Right atrium auricular region (tissue), 2 donors: ENCODE measurements around the gene P2RY11. TPM values are rescaled to one million over a fixed set of nuclear protein-coding genes. Genes with fewer than 3 reads are reported as not detected.

ENCODE experiments used
- DNase-seq: peaks from one replicate; pipeline ENCODE4 v3.0.0-alpha.2; 2019; ENCODE audit warnings: low spot score
- H3K27ac ChIP-seq, 2 donors: fragments of 200-600 bp; sonication (generic); 1 replicate in 1 of 2; 2 replicates in 1 of 2; pipeline ENCODE4 v1.5.1; 2016 to 2019
- H3K27me3 ChIP-seq, 2 donors: fragments of 200-600 bp; sonication (generic); one replicate each; pipeline versions ENCODE4 v1.5.1 to v1.6.0; 2017 to 2019
- H3K36me3 ChIP-seq: fragments of 200-600 bp; sonication (generic); one replicate; pipeline ENCODE4 v1.5.1; 2016
- H3K4me1 ChIP-seq, 2 donors: fragments of 200-600 bp; sonication (generic); one replicate each; pipeline versions ENCODE4 v1.5.1 to v1.6.0; 2017 to 2019
- H3K4me3 ChIP-seq, 2 donors: fragments of 200-600 bp; sonication (generic); 1 replicate in 1 of 2; 2 replicates in 1 of 2; pipeline ENCODE4 v1.5.1; 2017 to 2019; ENCODE audit warnings: mild to moderate bottlenecking in 1 of 2, moderate library complexity in 1 of 2
- H3K9me3 ChIP-seq, 2 donors: fragments of 200-600 bp; sonication (generic); one replicate each; pipeline ENCODE4 v1.5.1; 2019
- total RNA-seq, 2 donors: library from RNA; depleted of rRNA; stranded (reverse); fragments of >200 nt; gene quantifications; one replicate each; pipeline ENCODE4 v1.1.0, GENCODE V29; 2016
- TF ChIP-seq, protein P1 (sequence below), 2 donors: fragments of 200-600 bp; sonication (generic); IDR thresholded peaks; one replicate each; pipeline ENCODE4 v1.5.1; 2019; ENCODE audit warnings: antibody characterized with exemption in 2 of 2

Gene P2RY11
- total RNA-seq, result 1 to 10 TPM in 1 of 2 donors, under 1 TPM in 1; 0.30 to 3.9 TPM

DNA sequence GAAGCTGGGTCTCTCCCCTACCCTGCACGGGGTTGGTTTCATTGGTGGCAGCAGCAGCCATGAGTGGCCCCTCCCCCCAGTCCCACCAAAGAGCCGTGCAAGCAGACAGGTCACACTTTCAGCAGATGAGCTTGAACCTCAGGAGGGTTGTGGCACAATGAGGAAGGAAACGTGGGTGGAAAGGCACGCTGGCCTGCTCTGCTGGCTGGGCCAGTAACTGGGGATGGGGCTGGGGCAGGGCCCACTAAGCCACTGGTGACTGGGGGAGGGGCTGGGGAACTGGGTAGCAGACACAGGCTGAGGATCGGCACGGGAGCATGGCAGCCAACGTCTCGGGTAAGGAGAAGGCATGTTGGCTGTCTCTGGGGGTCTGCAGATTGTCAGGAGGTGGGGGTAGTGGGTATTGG lies at the start of gene P2RY11:
P2RY11 (plus strand) TSS at position 289 of the 407 bp plus-strand sequence; CDS start at position 318, 29 bp downstream.
- DNase-seq, result no peak
- Histone ChIP-seq H3K4me3 (no peak within 1 kb of the TSS), H3K4me1 (peaks cover 0 to 25% of the 10 kb centered on the region in 2 donors), H3K9me3 (no peaks in the 10 kb centered on the region), H3K27me3 (no peaks in the 10 kb centered on the region), H3K27ac (no peak within 1 kb of the TSS), H3K36me3 (peaks cover 67% of the 10 kb centered on the region)
- TF ChIP-seq, protein P1, sequence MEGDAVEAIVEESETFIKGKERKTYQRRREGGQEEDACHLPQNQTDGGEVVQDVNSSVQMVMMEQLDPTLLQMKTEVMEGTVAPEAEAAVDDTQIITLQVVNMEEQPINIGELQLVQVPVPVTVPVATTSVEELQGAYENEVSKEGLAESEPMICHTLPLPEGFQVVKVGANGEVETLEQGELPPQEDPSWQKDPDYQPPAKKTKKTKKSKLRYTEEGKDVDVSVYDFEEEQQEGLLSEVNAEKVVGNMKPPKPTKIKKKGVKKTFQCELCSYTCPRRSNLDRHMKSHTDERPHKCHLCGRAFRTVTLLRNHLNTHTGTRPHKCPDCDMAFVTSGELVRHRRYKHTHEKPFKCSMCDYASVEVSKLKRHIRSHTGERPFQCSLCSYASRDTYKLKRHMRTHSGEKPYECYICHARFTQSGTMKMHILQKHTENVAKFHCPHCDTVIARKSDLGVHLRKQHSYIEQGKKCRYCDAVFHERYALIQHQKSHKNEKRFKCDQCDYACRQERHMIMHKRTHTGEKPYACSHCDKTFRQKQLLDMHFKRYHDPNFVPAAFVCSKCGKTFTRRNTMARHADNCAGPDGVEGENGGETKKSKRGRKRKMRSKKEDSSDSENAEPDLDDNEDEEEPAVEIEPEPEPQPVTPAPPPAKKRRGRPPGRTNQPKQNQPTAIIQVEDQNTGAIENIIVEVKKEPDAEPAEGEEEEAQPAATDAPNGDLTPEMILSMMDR (IDR thresholded peaks at IDR 0.05), result no peak

GRCh38 chr19:10061717-10062310 lies 49.7 kb upstream of the P2RY11 start:
- Histone ChIP-seq H3K36me3 (no peaks in the 10 kb centered on the region), H3K27ac (no peak overlapping the region), H3K27me3 (no peaks in the 10 kb centered on the region), H3K4me3 (no peak overlapping the region), H3K9me3 (no peaks in the 10 kb centered on the region), H3K4me1 (no peaks in the 10 kb centered on the region)
- no peak for DNase-seq
- TF ChIP-seq, protein P1 (IDR thresholded peaks at IDR 0.05), result no peak

DNA sequence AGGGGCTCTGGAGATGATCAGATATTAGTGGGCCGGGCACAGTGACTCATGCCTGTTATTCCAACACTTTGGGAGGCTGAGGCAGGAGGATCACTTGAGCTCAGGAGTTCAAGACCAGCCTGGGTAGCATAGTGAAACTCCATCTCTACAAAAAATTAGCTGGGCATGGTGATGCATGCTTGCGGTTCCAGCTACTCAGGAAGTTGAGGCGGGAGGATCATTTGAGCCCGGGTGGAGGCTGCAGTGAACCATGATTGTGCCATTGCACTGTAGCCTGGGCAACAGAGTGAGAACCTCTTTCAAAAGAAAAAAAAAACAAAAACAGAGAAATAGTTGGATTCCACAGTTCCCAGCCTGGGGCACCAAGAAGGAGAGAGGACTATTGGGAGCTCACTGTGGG lies 43.3 kb upstream of the P2RY11 start:
- H3K4me3 ChIP-seq, result no peak overlapping the region
- H3K9me3 ChIP-seq, result no peaks in the 10 kb centered on the region
- H3K36me3 ChIP-seq, result no peaks in the 10 kb centered on the region
- no peak overlapping the region for H3K27ac ChIP-seq
- TF ChIP-seq, protein P1 (IDR thresholded peaks at IDR 0.05), result no peak
- no peaks in the 10 kb centered on the region for H3K27me3 ChIP-seq
- H3K4me1 ChIP-seq, result no peaks in the 10 kb centered on the region
- DNase-seq, result no peak

DNA sequence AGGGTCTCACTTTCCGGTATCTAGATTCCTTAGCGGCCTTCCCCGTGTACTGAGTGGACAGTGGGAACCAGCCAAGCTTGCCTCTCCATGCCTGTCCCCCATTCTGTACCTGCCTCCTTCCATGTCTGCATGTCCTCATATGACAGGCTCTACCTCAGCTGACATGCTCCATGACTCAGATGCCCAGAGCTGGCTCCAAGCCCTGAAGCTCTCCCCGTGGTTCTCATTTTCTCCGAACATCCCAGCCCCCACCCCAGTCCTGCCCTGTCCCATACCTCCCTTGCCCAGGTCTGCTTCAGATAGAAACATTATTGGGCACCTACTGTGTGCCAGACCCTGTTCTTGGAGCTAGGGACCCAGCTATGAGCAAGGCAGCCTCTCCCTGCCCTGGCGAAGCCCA lies 42.4 kb upstream of the P2RY11 start:
- no peaks in the 10 kb centered on the region for H3K36me3 ChIP-seq
- no peak overlapping the region for H3K27ac ChIP-seq
- no peak overlapping the region for H3K4me3 ChIP-seq
- no peaks in the 10 kb centered on the region for H3K27me3 ChIP-seq
- H3K4me1 ChIP-seq, result no peaks in the 10 kb centered on the region
- DNase-seq, result no peak
- TF ChIP-seq, protein P1 (IDR thresholded peaks at IDR 0.05), result no peak
- no peaks in the 10 kb centered on the region for H3K9me3 ChIP-seq

GRCh38 chr19:10070730-10071446 lies 40.6 kb upstream of the P2RY11 start:
- Histone ChIP-seq H3K4me3 (no peak overlapping the region), H3K27ac (no peak overlapping the region), H3K27me3 (no peaks in the 10 kb centered on the region), H3K4me1 (no peaks in the 10 kb centered on the region), H3K36me3 (no peaks in the 10 kb centered on the region), H3K9me3 (no peaks in the 10 kb centered on the region)
- TF ChIP-seq, protein P1 (IDR thresholded peaks at IDR 0.05), result no peak
- no peak for DNase-seq
